HG02763 (cell line): ENCODE results near the gene NYAP1.
"Not testable (repeated sequence)": the region's sequence is repeated elsewhere in the genome, so short reads cannot be mapped to it uniquely, and the experiment has no call there.

ENCODE experiments used
- ATAC-seq: cut with Tn5 transposase; IDR thresholded peaks from one replicate; pipeline ENCODE4 v1.9.1; 2021; ENCODE audit warnings: mild to moderate bottlenecking, moderate library complexity; ENCODE audit not compliant: unreplicated experiment

Gene NYAP1

GRCh38 chr7:100540073-100540723, 56.5 kb downstream of the NYAP1 start:
- no peak for ATAC-seq

- ATAC-seq, result not testable (repeated sequence)
Measured at GRCh38 chr7:100541309-100541708, 57.6 kb downstream of the NYAP1 start.

- ATAC-seq, result no peak
Measured at GRCh38 chr7:100543586-100543985, 59.9 kb downstream of the NYAP1 start.

- no peak for ATAC-seq
Measured at GRCh38 chr7:100544386-100544785, 60.7 kb downstream of the NYAP1 start.
